ENCODE measurements around the gene CDC42BPA. TPM values are rescaled to one million over a fixed set of nuclear protein-coding genes. Genes with fewer than 3 reads are reported as not detected.

CDC42BPA gene
- total and polyA plus RNA-seq, 2 donors (not counting 1 experiment from before 2014, with no cell fraction given) = 26.4 to 77.1 TPM

GRCh38 chr1:227170361-227171166 is 147.7 kb downstream of the CDC42BPA start:
- no peak overlapping the region for H3K4me2 ChIP-seq (ENCODE audit: extremely low read depth, insufficient read depth, low read length)
- H3K4me3 ChIP-seq (replicated peaks in 1 of 4; ENCODE audit: control extremely low read depth in 1 of 4, insufficient read depth in 1 of 4, low read depth in 3 of 4, low read length in 4 of 4) = no peak overlapping the region
- H3K36me3 ChIP-seq (ENCODE audit: control insufficient read depth, insufficient read depth, low read length) = no peaks in the 10 kb centered on the region
- peak in 1 of 2 donors; percentile 64 for DNase-seq (ENCODE audit: low read depth in 2 of 2)
- no peaks in the 10 kb centered on the region for H4K20me1 ChIP-seq (ENCODE audit: control insufficient read depth, extremely low read depth, insufficient read depth, low read length)
- no peak for TF ChIP-seq EZH2 (IDR thresholded peaks at IDR 0.05; ENCODE audit: low read length, missing control alignments)
- TF ChIP-seq CTCF (conservative IDR thresholded peaks at IDR 0.05 in 1 of 2, IDR thresholded peaks at IDR 0.05 in 1 of 2; ENCODE audit: low read depth in 1 of 2, low read length in 2 of 2) = no peak
- no peaks in the 10 kb centered on the region for H3K4me1 ChIP-seq (ENCODE audit: control insufficient read depth, extremely low read depth, insufficient read depth, low read length)
- H3K27me3 ChIP-seq (ENCODE audit: control insufficient read depth, insufficient read depth, low read length) = no peaks in the 10 kb centered on the region
- H2AFZ ChIP-seq (ENCODE audit: low read length) = no peak overlapping the region
- no peaks in the 10 kb centered on the region for H3K79me2 ChIP-seq (ENCODE audit: control insufficient read depth, insufficient read depth, low read length)
- H3K9me3 ChIP-seq (ENCODE audit: control insufficient read depth, insufficient read depth, low read depth, low read length) = no peaks in the 10 kb centered on the region
- H3K9ac ChIP-seq (ENCODE audit: insufficient read depth, low read length) = no peak overlapping the region
- no peak overlapping the region for H3K27ac ChIP-seq (ENCODE audit: insufficient read depth, low read length)

- Histone ChIP-seq H2AFZ (ENCODE audit: low read length) (no peak overlapping the region), H3K27me3 (ENCODE audit: control insufficient read depth, insufficient read depth, low read length) (no peaks in the 10 kb centered on the region), H3K9ac (ENCODE audit: insufficient read depth, low read length) (no peak overlapping the region), H3K9me3 (ENCODE audit: control insufficient read depth, insufficient read depth, low read depth, low read length) (no peaks in the 10 kb centered on the region), H3K79me2 (ENCODE audit: control insufficient read depth, insufficient read depth, low read length) (no peaks in the 10 kb centered on the region), H3K4me3 (replicated peaks in 1 of 4; ENCODE audit: control extremely low read depth in 1 of 4, insufficient read depth in 1 of 4, low read depth in 3 of 4, low read length in 4 of 4) (no peak overlapping the region), H3K4me1 (ENCODE audit: control insufficient read depth, extremely low read depth, insufficient read depth, low read length) (no peaks in the 10 kb centered on the region), H3K36me3 (ENCODE audit: control insufficient read depth, insufficient read depth, low read length) (no peaks in the 10 kb centered on the region), H3K27ac (ENCODE audit: insufficient read depth, low read length) (no peak overlapping the region), H3K4me2 (ENCODE audit: extremely low read depth, insufficient read depth, low read length) (no peak overlapping the region), H4K20me1 (ENCODE audit: control insufficient read depth, extremely low read depth, insufficient read depth, low read length) (no peaks in the 10 kb centered on the region)
- TF ChIP-seq EZH2 (IDR thresholded peaks at IDR 0.05; ENCODE audit: low read length, missing control alignments) (no peak), CTCF (conservative IDR thresholded peaks at IDR 0.05 in 1 of 2, IDR thresholded peaks at IDR 0.05 in 1 of 2; ENCODE audit: low read depth in 1 of 2, low read length in 2 of 2) (no peak)
- DNase-seq (ENCODE audit: low read depth in 2 of 2) = no peak
These were observed 148.9 kb downstream of the CDC42BPA start for GRCh38 chr1:227169343-227169742.

- Histone ChIP-seq H3K4me2 (ENCODE audit: extremely low read depth, insufficient read depth, low read length) (no peak overlapping the region), H3K36me3 (ENCODE audit: control insufficient read depth, insufficient read depth, low read length) (no peaks in the 10 kb centered on the region), H3K4me3 (replicated peaks in 1 of 4; ENCODE audit: control extremely low read depth in 1 of 4, insufficient read depth in 1 of 4, low read depth in 3 of 4, low read length in 4 of 4) (no peak overlapping the region), H4K20me1 (ENCODE audit: control insufficient read depth, extremely low read depth, insufficient read depth, low read length) (no peaks in the 10 kb centered on the region), H3K9me3 (ENCODE audit: control insufficient read depth, insufficient read depth, low read depth, low read length) (no peaks in the 10 kb centered on the region), H3K27ac (ENCODE audit: insufficient read depth, low read length) (no peak overlapping the region), H3K9ac (ENCODE audit: insufficient read depth, low read length) (no peak overlapping the region), H3K27me3 (ENCODE audit: control insufficient read depth, insufficient read depth, low read length) (no peaks in the 10 kb centered on the region), H2AFZ (ENCODE audit: low read length) (no peak overlapping the region), H3K79me2 (ENCODE audit: control insufficient read depth, insufficient read depth, low read length) (no peaks in the 10 kb centered on the region), H3K4me1 (ENCODE audit: control insufficient read depth, extremely low read depth, insufficient read depth, low read length) (no peaks in the 10 kb centered on the region)
- no peak for DNase-seq (ENCODE audit: low read depth in 2 of 2)
- no peak for TF ChIP-seq EZH2 (IDR thresholded peaks at IDR 0.05; ENCODE audit: low read length, missing control alignments)
- TF ChIP-seq CTCF (conservative IDR thresholded peaks at IDR 0.05 in 1 of 2, IDR thresholded peaks at IDR 0.05 in 1 of 2; ENCODE audit: low read depth in 1 of 2, low read length in 2 of 2) = no peak
These were observed 150.8 kb downstream of the CDC42BPA start for GRCh38 chr1:227167276-227168101.
